Bone marrow (tissue), 2 donors: ENCODE results near the gene GFRA1.

Experiments used
- DNase-seq, 2 donors: peaks; one replicate each; lab custom pipeline; 2025; lab: John Stamatoyannopoulos, UW

GFRA1 gene

DNA sequence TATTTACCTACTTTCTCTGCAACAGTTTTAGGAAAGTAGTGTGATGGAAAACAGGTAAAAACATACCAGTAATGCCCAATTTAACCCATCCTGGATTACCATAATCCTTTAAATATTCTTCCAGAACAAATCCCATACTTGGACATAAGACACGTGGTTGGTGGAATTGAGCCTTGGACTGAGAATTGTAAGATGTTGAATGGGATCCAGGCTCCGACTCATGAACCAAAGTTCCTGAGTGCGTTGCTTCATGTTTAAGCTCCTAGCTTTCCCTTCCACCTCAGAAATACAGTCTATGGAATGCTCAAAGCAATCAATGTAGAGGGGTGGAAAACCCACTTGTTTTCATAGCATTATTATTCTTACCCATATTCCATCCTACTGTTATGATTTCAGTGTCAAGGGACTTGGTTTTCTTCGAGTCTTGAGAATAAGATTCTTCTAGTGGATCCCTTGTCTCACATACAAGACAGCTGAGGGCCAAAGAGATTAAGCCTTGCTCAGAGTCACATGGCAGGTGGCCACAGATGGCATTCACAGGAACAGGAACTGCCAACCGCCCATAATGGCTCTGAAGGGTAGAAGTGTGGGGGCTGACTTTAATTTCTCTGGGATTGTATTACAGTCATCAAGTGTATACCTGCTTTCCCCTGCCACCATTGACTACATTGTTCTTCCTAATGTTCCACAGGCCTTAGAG is 171.2 kb downstream of the GFRA1 start:
- DNase-seq, result no peak

DNA sequence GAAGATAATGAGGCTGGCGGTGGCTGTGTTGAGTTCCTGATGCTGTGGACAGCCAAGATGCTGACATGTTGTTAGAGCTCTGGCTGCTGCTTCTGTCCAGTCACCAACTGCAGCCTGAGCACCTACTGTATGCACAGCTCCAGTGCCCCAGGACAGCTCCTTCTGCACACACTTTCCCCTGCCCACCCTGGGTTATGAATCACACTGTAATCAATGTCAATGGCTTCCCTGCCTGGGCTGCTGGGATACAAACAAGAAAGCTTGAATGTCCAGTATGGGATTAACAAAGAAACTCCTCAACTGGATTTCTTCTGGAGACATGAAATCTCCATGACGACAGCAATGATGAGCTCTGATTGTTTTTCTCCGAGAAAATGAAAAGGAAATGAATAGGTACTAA is 172.0 kb downstream of the GFRA1 start:
- no peak for DNase-seq

DNA sequence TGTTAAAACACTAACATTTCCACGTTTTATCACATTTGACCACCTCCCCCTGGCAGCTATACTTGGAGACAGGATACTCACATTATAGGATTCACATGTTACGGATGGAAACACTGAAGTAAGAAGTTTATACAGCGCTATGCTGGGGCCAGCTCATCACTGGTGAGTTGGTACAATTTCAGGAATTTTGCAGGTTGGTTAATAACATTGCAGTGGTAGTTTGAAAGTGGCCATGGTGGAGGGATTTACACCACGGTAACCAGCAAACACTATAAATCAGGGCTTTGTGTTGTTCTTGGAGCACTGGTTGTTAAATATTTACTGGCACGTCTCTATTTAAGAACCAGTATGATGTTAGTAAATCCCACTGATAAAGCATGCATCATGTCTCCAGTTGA is 174.0 kb downstream of the GFRA1 start:
- DNase-seq, result no peak

DNA sequence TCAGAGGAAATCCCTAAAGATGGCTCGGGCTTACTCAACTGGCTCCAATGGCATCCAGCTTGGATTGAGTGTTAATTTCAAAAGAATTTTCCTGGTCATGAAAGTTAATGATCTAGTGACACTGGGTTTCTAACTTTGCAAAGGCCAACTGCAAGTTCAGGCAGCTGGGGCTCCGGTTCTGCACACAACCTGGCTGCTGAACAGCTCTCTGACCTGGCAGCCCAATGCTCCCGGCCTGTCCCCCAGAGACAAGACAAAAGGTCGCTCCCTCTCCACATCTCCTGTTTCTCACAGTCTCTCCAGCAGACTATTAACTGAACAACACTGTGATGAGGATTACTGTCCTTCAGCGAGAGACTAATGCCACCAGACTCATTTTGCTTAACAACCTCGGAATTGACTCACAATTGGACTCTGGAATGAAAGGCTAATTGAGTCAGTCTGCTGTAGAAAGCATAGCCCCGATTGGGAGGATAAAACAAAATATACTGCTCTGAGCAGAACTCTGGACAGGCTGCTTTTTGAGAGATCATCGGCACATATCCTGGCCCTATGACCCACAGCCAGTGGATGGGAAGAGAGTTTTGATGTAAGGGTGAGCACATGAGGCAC is 174.5 kb downstream of the GFRA1 start:
- no peak for DNase-seq

DNA sequence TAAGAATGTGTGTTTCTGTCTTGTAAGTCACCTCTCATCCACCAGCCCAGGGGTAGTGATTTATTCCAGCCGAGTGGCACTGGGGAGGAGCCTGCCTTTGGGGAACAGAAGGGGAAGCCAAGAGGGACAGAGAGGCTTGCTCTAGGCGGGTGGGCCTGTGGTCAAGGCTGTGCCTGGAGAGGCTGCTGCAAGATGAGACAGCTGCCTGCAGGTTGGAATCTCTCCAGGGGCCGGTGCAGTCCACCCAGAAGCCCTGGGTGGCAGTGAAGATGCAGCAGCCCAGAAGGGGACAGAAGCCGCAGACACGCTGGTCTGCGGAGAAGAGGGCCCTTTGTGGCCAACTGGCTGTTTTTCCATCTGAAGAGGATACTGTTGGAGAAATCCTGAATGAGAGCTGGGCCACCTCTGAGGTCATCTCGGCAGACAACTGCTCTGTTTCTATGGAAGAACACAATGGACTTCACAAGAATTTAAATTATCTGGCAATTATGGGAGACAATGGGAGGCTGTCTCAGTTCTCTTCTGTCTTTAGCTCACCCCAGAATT is 175.7 kb downstream of the GFRA1 start:
- DNase-seq, result no peak

DNA sequence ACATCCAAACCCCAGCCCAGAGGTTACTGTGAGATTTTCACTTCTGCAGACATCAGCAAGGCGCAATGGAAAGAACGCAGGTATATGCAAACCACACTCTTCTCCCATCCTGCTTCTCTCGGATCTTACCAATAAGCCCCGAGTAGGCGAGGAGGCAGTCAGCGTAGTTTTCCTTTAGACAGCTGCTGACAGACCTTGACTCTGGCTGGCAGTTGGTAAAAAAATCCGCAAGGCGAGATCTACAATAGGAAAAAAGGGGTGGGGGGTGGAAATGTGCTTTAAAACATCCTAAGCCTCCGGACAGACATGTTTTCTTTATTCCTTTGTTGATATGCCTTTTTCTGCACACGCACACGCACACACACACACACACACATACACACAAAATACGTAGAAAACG is 176.5 kb downstream of the GFRA1 start:
- DNase-seq, result no peak

DNA sequence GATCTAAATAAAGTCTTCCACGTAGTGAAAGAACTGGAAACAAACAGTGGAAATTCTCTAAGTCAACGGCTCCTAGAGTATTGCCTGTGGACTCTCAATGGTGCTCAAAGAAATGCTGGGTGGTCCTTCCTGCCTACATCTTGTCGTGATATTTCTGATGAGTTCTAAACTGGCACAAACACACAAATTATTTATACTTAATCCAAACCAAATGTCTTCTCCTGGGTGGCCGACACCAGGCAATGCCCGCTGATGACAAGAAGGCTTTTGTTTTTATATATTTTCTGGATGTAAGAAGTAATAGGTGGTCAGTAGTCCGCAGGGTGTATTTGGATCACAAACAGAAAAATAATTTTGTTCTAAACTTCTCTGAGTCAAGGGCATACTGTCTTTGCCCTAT is 178.7 kb downstream of the GFRA1 start:
- no peak for DNase-seq

DNA sequence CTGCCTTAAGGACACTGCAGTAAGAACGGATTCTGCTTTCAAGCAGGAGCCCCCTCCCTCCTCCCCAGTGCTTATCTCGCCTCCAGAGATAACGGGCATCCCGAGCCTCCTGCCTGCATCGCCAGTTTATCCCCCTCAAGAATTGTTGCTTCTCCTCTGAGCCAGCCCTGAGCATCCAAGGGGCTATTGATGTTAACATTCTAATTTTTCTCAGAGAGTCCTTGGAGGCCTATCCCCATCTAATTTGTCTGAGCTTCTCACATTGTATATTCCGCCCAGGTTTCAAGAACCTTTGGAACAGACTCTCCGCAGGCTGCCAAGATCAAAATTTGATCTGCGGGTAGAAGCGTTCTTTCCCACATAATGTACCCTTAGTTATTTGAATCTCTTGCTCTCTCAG is 180.0 kb downstream of the GFRA1 start:
- DNase-seq, result no peak

DNA sequence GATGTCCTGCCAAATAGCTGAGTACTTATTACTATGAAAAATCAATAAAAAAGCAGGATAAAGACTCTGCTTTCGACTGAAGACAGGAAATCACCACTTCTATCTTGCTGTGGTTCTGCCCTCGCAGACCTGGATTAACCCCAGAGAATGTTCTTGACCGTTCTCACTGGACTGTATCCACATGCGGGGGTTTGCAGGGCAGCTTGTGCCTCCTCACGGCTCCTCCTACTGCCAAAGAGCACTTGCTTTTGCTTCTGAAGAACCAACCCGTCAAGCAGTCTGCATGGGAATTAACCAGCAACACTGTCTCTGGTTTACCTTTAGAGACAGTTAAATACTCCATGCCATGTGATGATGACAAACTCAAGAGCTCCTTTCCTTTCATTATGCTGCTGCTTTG is 184.0 kb downstream of the GFRA1 start:
- DNase-seq, result no peak

DNA sequence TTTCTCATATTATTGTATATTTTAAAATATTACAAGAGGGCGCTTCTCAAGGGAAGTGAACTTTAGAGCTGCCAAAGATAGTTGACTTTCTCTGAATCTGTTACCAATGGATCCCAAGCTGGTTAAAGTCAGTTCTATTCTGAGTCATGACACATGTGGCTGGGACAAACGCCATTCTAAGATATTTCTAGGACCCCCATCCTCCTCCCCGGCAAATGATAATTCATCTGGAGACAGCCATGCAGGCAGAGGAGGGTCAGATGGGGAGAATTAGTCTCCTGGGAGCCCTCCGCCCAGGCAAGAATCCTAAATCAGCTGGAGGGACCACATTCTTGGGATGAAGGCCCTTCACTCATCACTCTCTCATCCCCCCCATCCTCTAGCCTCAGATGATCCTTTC is 187.7 kb downstream of the GFRA1 start:
- DNase-seq, result no peak

DNA sequence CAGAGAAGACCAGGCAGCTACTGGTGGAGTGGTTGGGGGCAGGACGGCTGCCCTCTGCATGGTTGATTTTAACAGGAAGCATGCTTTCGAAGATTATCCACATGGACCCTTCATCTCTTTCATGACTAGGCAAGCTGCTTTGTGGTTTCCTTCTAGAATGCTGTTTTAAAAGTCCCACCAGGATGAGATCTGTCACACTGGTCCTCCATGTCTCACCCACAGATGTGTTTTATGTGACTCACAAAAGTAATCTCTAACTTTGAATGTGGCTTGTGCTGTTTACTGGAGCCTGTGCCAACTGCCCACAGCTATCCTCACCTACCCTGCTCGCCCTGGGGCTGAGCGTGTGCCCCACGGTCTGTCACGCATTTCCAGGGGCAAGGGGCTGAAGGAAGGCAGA is 188.8 kb downstream of the GFRA1 start:
- no peak for DNase-seq

DNA sequence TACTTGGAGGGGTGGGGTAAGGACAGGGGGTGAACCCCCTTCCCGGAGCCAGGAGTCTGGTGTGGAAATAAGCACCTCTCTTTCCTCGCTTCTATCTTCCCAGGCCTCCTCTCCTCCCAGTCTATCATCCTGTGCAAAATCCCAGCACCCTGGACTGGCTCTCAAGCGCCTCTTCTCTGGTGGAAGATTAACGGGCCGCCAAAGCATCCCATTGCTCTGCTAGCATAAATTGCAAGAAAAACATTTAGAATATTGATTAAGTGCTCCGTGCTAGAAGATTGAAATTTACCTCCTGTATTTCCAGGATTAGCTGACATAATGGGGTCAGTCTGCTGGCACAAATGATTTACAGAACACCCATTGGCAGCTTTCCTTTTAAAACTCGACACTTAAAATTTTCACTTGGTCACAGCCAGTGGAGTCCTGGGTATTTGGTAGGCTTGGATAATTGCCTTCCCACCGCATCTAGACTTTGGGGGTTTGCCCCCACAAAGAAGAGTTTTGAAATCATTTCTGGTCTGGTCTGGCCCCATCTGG is 189.7 kb downstream of the GFRA1 start:
- no peak for DNase-seq

DNA sequence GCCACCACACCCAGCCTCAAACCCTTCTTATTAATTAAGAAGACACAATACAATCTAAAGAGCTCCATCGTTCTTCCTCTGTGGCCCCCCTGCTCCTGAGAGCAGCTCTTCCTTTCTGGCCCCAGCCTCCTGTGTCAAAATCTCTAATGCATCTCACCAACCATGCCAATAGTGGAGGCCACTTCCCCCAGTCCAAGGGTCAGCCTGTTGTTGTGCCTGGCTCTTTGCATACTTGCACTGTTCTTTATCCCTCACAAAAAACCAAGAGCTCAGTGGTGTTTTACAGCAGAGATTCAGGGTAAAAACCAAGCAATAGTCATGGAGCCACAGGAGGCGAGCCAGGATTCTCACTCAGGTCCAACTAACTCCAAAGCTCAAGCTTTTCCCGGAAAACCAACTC is 190.2 kb downstream of the GFRA1 start:
- DNase-seq, result no peak

DNA sequence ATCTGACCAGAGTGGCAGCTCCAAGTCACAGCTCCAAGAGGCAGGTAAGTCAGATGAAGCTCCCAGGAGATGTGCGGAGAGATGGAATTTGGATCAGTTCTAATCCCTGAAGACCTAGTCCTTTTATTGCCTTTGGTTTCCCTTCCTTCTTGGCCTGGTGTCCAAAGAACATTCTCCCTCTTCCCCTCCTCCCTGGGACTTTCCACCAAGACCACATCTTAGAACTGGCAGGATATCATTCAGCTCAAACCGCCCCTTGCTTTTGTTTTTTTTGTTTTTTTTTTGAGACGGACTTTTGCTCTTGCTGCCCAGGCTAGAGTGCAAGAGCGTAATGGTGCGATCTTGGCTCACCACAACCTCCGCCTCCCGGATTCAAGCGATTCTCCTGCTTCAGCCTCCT is 190.8 kb downstream of the GFRA1 start:
- no peak for DNase-seq

DNA sequence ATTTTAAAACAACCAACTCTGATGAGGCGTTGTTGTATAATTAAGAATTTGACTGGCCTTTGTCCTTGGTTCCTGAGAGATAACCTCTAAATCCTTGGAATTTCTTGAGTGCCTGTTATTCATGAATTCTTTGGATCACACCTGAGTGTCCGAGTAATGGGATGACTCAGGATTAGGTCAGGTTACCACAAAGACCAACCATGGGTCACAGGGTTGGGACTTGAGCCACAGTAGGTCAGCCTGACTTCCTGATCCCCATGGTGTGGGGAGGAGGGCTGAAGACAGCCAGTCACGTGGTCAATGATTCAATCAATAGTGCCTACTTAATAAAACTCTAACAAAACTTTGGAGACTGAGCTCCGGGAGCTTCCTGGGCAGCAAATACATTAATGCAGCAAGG is 192.5 kb downstream of the GFRA1 start:
- DNase-seq, result no peak

DNA sequence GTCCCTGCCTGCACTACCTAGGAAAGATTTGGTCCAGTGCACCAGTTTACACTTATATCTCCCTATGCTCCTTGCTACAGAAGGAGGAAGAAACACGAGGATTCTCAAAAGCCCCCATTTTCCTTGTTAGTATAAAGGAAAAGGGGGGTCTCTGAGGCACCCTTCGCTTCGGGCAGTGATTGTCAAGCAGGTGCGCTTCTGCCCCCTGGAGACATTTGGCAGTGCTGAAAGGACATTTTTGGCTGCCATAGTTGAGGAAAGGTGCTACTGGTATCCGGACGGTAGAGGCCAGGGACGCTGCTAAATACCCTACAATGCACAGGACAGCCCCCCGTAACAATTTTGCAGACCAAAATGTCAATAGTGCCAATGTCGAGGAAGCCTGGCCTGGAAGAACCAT is 193.7 kb downstream of the GFRA1 start:
- no peak for DNase-seq

DNA sequence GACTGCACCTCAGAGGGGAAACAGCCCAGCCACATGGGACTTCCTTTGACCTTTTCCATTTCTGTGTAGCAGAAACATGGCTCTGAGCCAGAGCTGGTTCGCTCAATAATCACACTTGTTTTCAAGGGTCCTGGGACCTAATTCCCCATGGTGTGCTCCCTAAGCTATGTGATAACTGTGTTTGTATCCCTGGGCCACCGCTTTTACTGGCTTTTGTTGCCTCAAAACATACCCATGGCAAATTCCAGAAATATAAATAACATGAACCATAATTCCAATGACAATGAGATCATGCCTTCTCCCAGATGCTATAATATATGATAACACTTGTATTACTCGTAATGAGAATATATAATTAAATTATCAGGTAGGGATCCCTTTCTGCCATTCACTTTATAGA is 196.4 kb downstream of the GFRA1 start:
- no peak for DNase-seq

DNA sequence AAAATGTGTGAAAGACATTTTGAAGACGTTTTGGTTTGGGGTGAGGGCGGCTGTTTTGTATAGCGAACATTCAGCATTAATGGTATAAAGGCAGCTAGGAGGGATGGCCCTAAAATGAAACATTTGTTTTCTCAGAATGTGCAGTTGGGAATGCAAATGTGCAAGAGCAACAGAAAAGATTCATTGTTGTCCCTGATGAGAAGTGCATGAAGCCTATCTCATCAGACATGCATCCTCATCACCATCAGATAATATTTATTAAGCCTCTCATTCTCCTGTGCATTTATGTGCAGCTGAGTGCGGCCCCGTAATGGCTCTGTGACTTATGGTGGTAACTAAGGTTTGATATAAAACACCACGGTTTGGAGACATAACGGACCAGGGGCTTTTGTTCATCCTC is 199.5 kb downstream of the GFRA1 start:
- DNase-seq, result no peak

DNA sequence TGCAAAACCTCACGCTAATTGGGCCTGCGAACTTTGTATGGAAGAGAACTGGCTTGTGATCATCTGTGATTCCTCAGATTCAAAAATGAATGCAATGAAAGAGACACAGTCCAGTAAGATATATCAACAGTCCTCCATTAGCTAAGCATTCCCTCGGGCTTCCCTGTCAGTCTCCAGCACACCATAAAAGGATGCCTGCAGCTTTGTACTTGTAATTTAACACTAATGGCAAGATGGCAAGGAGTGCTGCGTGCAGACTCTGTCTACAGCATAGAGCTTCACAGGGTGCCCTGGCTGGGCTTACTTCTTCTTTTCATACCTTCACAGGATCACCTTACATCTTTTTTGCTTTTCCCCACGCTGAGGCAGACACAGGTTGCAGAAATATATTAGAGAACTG is 200.0 kb downstream of the GFRA1 start:
- no peak for DNase-seq

DNA sequence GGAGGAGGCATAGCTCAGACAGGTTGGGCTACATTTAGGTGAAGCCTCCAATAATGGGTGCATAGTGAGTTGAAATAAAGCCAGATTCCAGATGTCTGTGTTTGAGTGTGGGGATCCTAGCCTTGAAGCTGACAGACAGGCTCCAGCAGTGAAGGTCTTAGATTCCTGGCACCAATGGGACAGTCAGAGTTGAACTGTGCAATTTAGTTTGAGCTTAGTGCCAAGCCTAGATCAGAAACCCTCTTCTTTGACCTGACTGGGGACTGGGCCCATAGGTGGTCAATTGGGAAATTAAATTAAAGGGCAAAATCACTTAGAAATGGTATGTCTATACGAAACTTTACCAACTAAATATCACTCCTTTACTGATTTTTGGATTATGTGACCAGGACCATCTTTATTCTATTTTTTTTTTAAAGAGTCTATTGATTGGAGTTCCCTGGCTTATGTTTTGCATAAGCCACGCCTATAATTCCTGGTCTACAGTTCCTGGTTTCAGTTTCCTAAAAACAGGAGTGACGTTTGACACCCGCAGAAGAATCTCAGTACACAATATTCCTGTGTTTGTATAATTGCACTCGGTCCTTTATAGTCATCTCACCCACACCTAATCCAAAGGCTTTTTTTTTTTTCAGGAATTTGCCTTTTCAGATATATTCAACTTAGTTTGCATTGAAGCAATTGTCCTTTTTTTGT is 201.4 kb downstream of the GFRA1 start:
- DNase-seq, result no peak

DNA sequence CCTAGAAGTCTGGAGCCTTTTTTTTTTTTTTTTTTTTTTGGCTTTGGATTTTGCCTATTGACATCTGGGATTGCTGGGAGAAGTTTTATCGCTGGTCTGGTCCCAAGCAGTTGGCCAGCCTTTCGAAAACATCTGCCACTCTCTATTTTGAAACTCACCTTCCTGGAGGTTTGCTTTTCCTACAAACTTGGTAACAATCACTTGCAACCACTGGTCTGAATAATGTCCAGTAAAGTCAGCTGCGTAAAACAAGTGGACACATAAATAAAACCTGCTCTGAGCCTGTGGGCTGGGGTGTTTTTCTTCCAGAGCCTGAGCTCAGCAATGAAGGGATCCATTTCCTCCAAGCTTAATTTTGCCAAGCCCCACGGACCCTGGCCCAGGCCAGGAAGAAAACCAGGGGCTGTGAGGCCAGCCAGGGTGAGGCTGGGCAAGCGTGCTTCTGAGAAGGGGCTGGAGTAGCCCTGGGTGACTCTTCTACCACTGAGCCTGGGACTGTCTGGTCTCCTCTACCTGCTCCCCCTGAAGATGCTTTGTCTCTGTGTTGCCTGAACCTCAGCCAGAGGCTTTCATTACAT is 202.2 kb downstream of the GFRA1 start:
- no peak for DNase-seq

DNA sequence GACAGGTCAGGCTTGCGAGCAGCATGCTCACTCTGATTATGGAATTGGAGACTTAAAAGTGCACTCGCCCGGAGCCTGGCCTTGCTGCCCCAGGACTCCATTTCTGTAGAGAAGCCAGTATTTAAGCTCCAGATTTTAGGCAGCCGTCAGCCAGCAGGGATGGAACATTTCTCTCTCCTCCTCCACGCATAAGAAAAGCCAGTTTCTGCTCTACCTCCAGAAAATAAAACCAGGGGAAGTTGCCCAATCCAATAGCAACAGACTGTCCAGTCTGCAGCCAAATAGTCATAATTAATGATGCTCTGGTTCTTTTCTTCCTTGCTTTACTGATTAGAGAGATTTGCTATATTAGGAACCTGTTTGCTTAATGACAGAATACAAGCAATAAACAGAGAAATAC is 203.2 kb downstream of the GFRA1 start:
- DNase-seq, result no peak

DNA sequence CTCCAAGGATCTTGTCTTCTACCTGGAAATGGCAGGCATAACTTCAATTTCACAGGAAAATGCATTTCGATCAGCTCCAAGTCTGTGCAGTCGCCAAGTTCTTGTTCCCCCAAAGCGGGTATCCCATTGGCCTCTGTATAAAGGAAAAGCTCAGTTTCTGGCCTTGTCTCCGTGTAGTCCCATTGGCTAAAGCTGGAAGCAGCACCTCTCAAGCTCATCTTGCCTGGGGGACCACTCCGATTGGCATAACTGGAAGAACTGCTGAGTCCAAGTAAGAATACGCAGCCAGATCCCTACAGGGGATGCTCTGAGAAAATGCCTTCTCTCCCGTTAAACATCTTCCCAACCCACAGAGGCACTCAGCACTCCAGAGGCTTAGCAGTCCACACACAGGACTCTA is 205.2 kb downstream of the GFRA1 start:
- DNase-seq, result no peak
